Activated CD8-positive, alpha-beta memory T cell treated with anti-CD3 and anti-CD28 coated beads, Interleukin-2, amount 50 U/mL, for 48 hours (primary cell): ENCODE results near the gene PDXP.

Experiments
- DNase-seq: peaks from one replicate; pipeline ENCODE4 v3.0.0-alpha.2; 2020

PDXP gene

DNA sequence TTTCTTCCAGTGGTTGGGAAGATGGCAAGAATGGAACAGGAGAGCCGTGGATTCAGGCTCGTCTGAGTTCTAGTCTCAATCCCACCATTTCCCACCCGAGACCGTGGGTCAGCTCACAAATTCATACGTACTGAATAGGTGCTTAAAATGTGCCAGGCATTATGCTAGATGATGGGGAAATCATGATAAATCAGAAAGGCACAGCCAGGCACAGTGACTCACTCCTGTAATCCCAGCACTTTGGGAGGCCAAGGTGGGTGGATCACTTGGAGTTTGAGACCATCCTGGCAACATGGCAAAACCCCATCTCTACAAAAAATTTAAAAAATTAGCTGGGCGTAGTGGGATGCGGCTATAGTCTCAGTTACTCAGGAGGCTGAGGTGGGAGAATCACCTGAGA, 45.4 kb downstream of the PDXP start:
- DNase-seq, result no peak

DNA sequence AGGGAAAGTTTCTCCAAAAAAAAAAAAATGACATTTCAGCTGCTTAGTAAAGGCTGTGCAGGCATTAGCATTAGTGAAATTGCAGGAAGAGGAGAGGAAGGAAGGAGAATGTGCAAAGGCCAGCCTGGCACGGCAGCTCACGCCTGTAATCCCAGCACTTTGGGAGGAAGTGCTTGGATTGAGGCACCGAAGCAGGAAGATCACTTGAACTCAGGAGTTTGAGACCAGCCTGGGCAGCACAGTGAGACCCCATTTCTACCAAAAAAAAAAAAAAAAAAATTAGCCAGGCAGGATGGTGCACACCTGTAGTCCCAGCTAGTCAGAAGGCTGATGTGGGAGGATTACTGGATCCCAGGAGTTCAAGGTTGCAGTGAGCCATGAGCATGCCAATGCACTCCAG, 46.1 kb downstream of the PDXP start:
- DNase-seq, result no peak

DNA sequence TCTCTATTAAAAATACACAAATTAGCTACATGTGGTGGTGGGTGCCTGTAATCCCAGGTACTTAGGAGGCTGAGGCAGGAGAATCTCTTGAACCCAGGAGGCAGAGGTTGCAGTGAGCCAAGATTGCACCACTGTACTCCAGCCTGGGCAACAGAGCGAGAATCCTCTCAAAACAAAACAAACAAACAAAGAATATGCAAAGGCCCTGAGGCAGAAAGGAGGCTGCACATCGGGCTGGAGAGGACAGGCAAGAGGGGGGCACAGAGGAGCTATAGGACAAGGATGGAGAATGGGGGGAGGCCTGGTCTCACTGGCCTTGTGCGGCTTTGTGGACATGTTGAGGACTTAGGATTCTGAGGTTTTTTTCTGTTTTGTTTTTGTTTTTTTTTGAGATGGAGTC, 46.7 kb downstream of the PDXP start:
- DNase-seq, result no peak

DNA sequence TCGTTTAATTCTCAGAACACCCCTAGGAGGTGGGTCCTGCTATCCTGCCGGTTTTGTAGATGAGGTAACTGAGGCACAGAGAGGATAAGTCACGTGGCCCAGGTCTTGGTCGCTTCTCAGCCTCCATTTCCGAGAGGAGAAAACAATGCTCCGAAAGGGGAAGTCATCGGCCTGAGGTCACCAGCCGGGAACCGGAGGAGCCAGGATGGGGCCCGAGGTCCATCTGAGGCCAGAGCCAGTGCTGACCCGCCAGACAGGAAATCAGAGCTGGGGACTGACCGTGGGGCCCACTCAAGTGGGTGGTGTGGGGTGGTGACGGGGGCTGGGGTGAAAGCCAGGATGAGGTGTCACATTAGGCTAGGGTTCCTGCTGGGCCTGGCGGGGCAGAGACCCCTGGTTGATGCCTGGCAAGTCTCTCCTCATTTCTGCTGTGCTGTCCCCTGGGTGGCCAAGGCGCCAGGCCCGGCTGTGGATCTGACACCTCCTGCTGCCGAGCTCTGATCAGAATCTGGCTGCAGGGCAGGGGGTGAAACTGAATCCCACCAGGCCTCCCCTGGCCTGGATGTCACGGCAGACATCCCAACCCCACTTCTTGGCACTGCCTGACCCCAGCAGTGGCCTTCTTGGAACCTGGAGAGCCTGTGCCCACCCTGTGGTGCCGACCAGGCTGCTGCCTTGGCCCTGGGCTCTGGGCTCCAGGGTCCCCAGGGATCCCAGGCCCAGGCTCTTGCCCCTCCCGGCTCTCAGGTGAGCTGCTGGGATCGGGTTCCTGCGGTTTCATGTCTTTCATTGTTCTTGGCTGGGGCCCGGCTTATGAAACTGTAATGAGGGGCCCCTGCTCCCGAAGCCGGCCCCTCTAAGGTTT, 50.3 kb downstream of the PDXP start:
- DNase-seq, result no peak

DNA sequence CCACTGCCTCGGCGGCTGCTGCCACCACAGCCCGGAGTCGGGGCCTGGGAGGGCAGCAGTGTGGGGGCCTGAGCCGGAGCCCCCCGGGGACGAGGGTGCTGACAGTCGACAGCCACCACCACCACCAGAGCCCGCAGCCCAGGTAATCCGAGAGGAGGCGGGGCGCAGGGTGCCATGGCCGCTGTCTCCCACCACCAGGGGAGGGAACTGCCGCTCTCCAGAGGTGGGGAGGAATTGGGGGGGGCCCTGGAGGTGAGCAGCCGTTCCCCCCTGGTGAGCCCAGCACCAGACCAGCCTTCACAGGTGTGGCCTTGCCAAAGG, 50.9 kb downstream of the PDXP start:
- no peak for DNase-seq

DNA sequence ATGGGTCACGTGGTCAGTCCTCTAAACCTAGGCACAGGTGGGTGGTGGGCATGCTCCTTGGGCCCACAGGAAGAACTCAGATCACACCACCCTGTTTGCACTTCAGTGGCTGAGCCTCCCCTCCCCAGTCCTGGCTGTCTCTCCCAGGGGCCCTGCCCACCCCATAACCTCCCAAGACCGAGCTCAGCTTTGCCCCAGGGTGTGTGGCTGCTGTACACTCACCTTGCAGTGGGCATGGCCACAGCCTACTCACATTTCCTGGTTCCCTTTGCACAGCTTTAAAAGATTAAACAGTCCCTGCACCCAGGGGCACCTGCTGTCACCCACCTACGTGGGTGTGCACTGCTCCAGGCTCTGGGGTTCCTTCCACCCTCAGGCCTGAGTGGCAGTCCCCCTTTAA, 52.2 kb downstream of the PDXP start:
- no peak for DNase-seq

DNA sequence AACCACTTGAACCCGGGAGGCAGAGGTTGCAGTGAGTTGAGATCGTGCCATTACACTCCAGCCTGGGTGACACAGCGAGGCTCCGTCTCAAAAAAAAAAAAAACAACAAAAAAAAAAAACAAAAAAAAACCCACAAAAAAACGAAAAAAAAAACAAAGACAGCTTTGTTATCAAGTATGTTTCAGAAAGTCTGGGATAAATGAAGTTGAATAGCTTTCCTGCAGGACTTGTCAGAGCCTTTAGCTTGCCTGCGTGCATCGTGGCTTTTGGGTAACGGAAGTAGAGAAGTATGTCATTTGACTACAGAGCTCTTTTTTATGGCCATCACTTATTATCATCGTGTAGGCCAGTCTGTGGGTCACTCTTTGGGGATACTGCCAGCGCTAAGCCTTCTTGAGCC, 53.0 kb downstream of the PDXP start:
- DNase-seq, result no peak

DNA sequence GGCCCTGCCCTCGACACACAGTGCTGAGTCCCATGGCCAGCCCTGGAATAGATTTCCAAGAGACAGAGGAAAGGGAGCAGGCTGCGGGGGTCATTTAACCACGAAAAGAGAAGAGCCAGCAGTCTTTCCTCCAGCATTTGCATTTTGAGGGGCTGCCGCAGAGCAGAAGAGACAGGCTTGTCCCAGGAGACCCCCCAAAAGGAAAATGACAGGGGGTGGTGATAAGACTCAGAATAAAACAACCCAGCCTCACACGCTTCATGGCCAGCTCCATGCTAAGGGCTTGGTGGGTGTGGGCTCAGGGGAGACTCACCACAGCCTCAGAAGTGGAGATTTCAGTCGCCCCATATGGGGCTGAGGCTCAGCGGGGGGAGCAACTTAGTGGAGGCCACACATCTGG, 55.2 kb downstream of the PDXP start:
- DNase-seq, result no peak

DNA sequence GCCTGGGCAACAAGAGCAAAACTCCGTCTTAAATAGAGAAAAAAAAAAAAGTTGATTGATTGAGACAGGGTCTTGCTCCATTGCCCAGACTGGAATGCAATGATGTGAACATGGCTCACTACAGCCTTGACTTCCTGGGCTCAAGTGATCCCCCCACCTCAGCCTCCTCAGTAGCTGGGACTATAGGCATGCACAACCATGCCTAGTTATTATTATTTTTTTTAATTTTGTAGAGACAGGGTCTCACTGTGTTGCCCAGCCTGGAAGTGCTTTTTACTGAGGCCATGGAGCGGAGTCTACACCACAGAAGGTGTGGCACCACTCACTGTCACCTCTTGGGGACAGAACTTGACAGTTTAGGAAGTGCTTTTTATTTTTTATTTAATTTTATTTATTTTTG, 56.1 kb downstream of the PDXP start:
- no peak for DNase-seq

DNA sequence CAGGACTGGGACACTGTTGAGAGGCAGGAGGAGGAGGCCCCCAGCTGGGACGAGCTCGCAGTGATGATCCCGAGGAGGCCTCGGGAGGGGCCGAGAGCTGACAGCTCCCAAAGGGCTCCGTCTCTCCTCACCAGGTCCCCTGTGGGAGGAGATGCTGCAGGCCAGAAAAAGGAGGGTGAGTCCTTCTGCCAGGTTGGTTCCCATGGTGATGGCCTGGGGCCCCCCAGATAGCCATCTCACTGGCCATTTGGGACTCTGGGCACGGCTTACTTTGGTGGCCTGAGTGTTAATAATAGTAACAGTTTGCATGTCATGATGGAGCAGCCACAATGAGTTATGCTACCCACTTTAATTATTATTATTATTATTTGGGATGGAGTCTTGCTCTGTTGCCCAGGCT, 57.2 kb downstream of the PDXP start:
- DNase-seq, result no peak
